Central memory CD8-positive, alpha-beta T cell (primary cell): ENCODE results near the gene PPP1R7.

ENCODE experiments used
- ATAC-seq: fragments of 150-1000 bp; cut with Tn5 transposase; replicated peaks from 2 replicates; pipeline ENCODE4 v1.10.0; 2022; ENCODE audit warnings: mild to moderate bottlenecking, moderate FRiP score, moderate number of reproducible peaks; ENCODE audit not compliant: poor library complexity, severe bottlenecking; ENCODE audit errors: extremely low read depth
- DNase-seq, 2 donors: peaks; one replicate each; pipeline ENCODE4 v3.0.0; 2021; ENCODE audit warnings: low spot score in 2 of 2
- H3K27ac Mint-ChIP-seq: one replicate; pipeline ENCODE4 v1.8.0; 2022; ENCODE audit warnings: low read depth, mild to moderate bottlenecking, moderate library complexity, mixed read lengths
- H3K27me3 Mint-ChIP-seq: one replicate; pipeline ENCODE4 v1.8.0; 2022; ENCODE audit warnings: mixed read lengths
- H3K36me3 Mint-ChIP-seq: one replicate; pipeline ENCODE4 v1.8.0; 2022; ENCODE audit warnings: mild to moderate bottlenecking, moderate library complexity, mixed read lengths; ENCODE audit not compliant: insufficient read depth
- H3K4me1 Mint-ChIP-seq: one replicate; pipeline ENCODE4 v1.8.0; 2022; ENCODE audit warnings: mixed read lengths
- H3K4me3 Mint-ChIP-seq: one replicate; pipeline ENCODE4 v1.8.0; 2022; ENCODE audit warnings: mild to moderate bottlenecking, moderate library complexity, mixed read lengths
- H3K9me3 Mint-ChIP-seq: one replicate; pipeline ENCODE4 v1.8.0; 2022; ENCODE audit warnings: mixed read lengths

PPP1R7 gene

GRCh38 chr2:241137276-241138190 is 12.7 kb upstream of the PPP1R7 start:
- no peaks in the 10 kb centered on the region for H3K27me3 Mint-ChIP-seq
- peaks cover 1% of the 10 kb centered on the region for H3K36me3 Mint-ChIP-seq
- no peak overlapping the region for H3K27ac Mint-ChIP-seq

GRCh38 chr2:241138471-241138870 is 11.8 kb upstream of the PPP1R7 start:
- ATAC-seq (no peak), DNase-seq (no peak)
- no peaks in the 10 kb centered on the region for H3K27me3 Mint-ChIP-seq
- no peak overlapping the region for H3K27ac Mint-ChIP-seq
- peaks cover 10% of the 10 kb centered on the region for H3K4me1 Mint-ChIP-seq
- no peaks in the 10 kb centered on the region for H3K9me3 Mint-ChIP-seq
- H3K36me3 Mint-ChIP-seq: peaks cover 2% of the 10 kb centered on the region
- H3K4me3 Mint-ChIP-seq: no peak overlapping the region

More at GRCh38 chr2:241137276-241138190, 12.7 kb upstream of the PPP1R7 start:
- H3K4me1 Mint-ChIP-seq: peaks cover 10% of the 10 kb centered on the region
- DNase-seq (no peak), ATAC-seq (no peak)
- no peaks in the 10 kb centered on the region for H3K9me3 Mint-ChIP-seq
- H3K4me3 Mint-ChIP-seq: no peak overlapping the region

DNA sequence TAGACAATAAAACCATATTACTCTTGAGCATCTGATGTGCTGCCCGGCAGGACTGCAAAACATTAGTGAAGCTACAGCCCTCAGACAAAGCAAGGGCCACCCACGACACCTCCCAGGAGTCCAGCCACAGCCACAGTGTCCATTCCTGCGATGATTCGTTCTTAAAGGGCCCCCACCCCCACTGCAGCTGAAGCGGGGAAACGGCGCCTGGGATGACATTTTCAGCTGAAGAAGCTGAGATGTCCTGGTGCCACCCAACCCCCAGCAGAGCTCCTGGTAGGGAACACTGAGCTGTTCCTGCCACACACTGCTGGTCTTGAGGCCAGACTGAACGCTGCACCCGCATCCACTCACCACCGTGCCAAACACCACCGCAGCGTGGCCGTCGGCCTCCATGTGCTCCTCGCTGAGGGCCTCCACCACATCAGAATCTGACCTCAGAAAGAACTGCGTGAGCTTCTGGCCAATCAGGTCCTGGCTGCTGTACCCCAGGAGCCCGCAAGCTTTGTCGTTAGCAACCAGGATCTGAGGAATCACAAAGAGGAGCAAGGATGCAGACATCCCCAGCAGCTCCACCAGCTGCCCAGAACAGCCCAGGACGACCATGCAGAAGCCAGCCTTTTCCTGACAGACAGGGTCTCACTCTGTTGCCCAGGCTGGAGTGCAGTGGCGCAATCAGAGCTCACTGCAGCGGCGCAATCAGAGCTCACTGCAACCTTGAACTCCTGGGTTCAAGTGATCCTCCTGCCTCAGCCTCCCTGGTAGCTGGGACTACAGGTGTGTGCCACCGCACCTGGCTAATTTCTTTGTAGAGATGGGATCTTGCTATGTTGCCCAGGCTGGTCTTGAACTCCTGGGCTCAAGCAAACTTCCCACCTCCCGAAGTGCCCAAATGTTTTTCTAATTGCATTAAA is 10.5 kb upstream of the PPP1R7 start:
- Mint-ChIP-seq H3K36me3 (peaks cover 4% of the 10 kb centered on the region), H3K9me3 (no peaks in the 10 kb centered on the region), H3K27ac (no peak overlapping the region), H3K4me3 (no peak overlapping the region), H3K4me1 (peaks cover 10% of the 10 kb centered on the region), H3K27me3 (no peaks in the 10 kb centered on the region)
- no peak for ATAC-seq
- no peak for DNase-seq

DNA sequence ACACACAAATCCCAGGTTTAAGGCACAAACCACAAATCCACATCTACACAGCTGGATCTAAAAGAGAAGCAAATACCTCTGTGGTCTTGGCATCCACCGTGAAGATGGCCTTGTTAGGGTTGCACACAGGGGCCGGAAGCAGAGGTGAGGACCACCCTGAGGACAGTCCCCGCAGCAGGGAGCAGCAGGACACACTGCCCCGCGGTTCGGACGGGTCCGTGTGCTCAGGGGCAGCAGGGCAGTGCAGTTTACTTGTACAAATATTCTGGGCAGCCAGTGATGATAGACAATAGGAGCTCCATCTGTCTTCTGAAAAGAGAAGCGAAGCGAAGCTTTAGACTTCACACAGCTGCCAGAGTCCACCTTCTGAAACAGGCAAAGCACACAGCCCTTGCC is 9.8 kb upstream of the PPP1R7 start:
- no peaks in the 10 kb centered on the region for H3K27me3 Mint-ChIP-seq
- no peak for DNase-seq
- H3K9me3 Mint-ChIP-seq: no peaks in the 10 kb centered on the region
- H3K27ac Mint-ChIP-seq: no peak overlapping the region
- peaks cover 6% of the 10 kb centered on the region for H3K36me3 Mint-ChIP-seq
- H3K4me1 Mint-ChIP-seq: peaks cover 10% of the 10 kb centered on the region
- no peak overlapping the region for H3K4me3 Mint-ChIP-seq
- no peak for ATAC-seq

GRCh38 chr2:241141214-241141770 is 9.0 kb upstream of the PPP1R7 start:
- Mint-ChIP-seq H3K9me3 (no peaks in the 10 kb centered on the region), H3K36me3 (peaks cover 8% of the 10 kb centered on the region), H3K27me3 (no peaks in the 10 kb centered on the region), H3K4me3 (no peak overlapping the region), H3K4me1 (peaks cover 10% of the 10 kb centered on the region), H3K27ac (no peak overlapping the region)
- ATAC-seq: no peak
- DNase-seq: no peak

- H3K27me3 Mint-ChIP-seq: no peaks in the 10 kb centered on the region
- no peak for ATAC-seq
- H3K36me3 Mint-ChIP-seq: peaks cover 8% of the 10 kb centered on the region
- DNase-seq: no peak
- H3K27ac Mint-ChIP-seq: no peak overlapping the region
- H3K4me3 Mint-ChIP-seq: no peak overlapping the region
- peaks cover 10% of the 10 kb centered on the region for H3K4me1 Mint-ChIP-seq
- H3K9me3 Mint-ChIP-seq: no peaks in the 10 kb centered on the region
Observed at GRCh38 chr2:241142063-241142462, 8.2 kb upstream of the PPP1R7 start.

- no peak overlapping the region for H3K4me3 Mint-ChIP-seq
- ATAC-seq (no peak), DNase-seq (no peak)
- no peaks in the 10 kb centered on the region for H3K9me3 Mint-ChIP-seq
- H3K36me3 Mint-ChIP-seq: peaks cover 8% of the 10 kb centered on the region
- no peak overlapping the region for H3K27ac Mint-ChIP-seq
- peaks cover 10% of the 10 kb centered on the region for H3K4me1 Mint-ChIP-seq
- H3K27me3 Mint-ChIP-seq: no peaks in the 10 kb centered on the region
Observed at GRCh38 chr2:241142593-241142992, 7.7 kb upstream of the PPP1R7 start.

DNA sequence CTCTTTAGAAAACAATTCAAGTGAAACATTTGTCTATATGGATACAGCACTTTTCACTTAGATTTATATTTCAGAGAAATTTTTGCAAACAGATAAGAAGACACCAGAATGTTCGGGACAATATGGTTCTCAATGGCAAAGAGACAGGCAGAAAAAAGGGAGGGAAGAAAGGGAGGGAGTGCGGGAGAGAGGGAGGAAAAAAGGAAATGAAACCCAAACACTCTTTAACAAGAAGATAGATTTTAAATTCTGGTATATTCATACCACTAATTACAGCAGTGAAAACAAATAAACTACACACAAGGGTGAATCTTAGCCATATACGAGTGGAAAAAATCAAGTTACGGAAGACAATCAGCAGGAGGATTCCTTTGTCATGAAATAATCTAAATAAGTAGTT is 4.0 kb upstream of the PPP1R7 start:
- Mint-ChIP-seq H3K27ac (no peak overlapping the region), H3K4me1 (peaks cover 32% of the 10 kb centered on the region), H3K9me3 (no peaks in the 10 kb centered on the region), H3K27me3 (no peaks in the 10 kb centered on the region), H3K36me3 (peaks cover 18% of the 10 kb centered on the region), H3K4me3 (no peak overlapping the region)
- DNase-seq: no peak
- ATAC-seq: no peak

GRCh38 chr2:241147336-241147735 is 2.9 kb upstream of the PPP1R7 start:
- Mint-ChIP-seq H3K27me3 (no peaks in the 10 kb centered on the region), H3K4me3 (peak overlapping the region; percentile 90), H3K27ac (no peak overlapping the region), H3K36me3 (peaks cover 18% of the 10 kb centered on the region), H3K9me3 (no peaks in the 10 kb centered on the region), H3K4me1 (peaks cover 33% of the 10 kb centered on the region)
- no peak for ATAC-seq
- DNase-seq: no peak

DNA sequence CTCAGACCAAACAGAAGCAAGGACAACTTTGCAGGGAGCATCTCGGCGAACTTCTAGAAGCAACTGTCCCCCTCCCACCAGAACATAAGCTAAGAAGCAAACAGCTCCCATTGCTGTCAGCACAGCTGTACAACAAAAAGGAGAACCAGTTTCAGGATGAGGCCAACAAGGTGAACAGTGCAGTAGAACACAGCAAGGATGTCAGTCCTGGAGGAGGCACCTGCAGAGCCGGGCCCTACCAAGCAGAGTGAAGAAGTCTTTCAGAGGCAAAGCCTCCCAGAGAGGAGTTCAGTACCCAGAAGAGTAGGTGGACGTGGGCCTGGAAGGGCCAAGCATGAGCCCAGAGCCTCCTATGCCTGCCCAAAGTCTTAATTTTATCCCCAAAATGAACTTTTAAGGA is 2.0 kb upstream of the PPP1R7 start:
- Mint-ChIP-seq H3K4me3 (peak overlapping the region; percentile 90), H3K9me3 (no peaks in the 10 kb centered on the region), H3K27me3 (no peaks in the 10 kb centered on the region), H3K27ac (peak overlapping the region; percentile 85), H3K36me3 (peaks cover 18% of the 10 kb centered on the region), H3K4me1 (peaks cover 34% of the 10 kb centered on the region)
- ATAC-seq: no peak
- DNase-seq: no peak

DNA sequence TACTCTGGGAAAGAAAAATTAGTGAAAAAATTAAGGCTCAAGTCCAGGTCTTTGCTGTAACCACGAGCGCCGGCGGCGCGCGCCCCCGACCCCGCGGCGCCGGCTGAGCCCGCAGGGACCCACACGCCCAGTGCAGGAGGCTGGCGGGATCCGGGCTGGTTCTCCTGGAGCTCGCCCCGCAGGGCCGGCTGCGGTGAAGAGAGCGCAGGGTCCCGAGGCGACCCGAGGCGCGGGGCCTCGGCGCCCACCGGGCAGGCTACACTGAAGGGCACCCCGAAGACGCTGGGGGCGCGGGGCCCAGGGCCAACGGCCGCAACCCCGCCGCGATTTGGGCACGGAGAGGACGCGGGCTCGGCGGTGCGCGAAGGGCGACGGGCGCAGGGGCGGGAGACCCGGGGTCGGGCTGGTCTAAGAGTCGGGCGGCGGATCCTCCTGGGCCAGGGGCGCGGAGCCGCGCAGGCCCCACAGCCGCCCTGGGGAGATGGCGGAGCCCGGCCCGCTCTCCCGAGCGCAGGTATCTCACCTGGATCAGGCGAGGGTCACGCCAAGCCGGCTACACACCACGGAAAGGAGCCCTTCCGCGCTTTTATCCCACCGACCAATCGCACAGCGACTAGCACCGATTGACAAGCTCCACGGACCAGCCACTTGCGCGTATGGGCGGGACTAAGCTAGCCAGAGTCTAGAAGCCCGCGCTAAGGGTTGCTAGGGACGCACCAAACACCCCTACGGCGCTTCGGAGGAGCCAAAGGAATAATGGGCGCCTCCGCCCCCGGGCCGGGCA is 1.2 kb upstream of the PPP1R7 start, which contains the start of gene PASK:
PASK (minus strand) TSS at position 582 of the 784 bp plus-strand sequence. CDS start 6,440 bp downstream, outside the sequence.
- peaks cover 38% of the 10 kb centered on the region for H3K4me1 Mint-ChIP-seq
- no peaks in the 10 kb centered on the region for H3K27me3 Mint-ChIP-seq
- peak; percentile 78 to 83 for DNase-seq
- H3K36me3 Mint-ChIP-seq: peaks cover 20% of the 10 kb centered on the region
- H3K9me3 Mint-ChIP-seq: no peaks in the 10 kb centered on the region
- H3K4me3 Mint-ChIP-seq: peak within 1 kb of the TSS; percentile 90
- peak within 1 kb of the TSS; percentile 93 for H3K27ac Mint-ChIP-seq
- peak; percentile 83 for ATAC-seq

- Mint-ChIP-seq H3K27ac (peak overlapping the region; percentile 93), H3K4me3 (peak overlapping the region; percentile 90), H3K36me3 (peaks cover 22% of the 10 kb centered on the region), H3K9me3 (no peaks in the 10 kb centered on the region), H3K27me3 (no peaks in the 10 kb centered on the region), H3K4me1 (peaks cover 38% of the 10 kb centered on the region)
- ATAC-seq (no peak), DNase-seq (no peak)
Observed at GRCh38 chr2:241149675-241149924, 667 bp upstream of the PPP1R7 start.
